Testis (tissue), 2 donors: ENCODE data around the gene SOAT2.
A peak's percentile ranks its signal among the peaks of the same experiment; 100 is the strongest.

Source experiments
- CTCF ChIP-seq, 3 experiments: fragments of 450-650 bp in 2 of 3; fragments of 200-600 bp in 1 of 3; sonication (generic) in 1 of 3; IDR thresholded peaks; one replicate each; pipeline ENCODE4 v1.5.1; 2016 to 2019; ENCODE audit warnings: antibody characterized with exemption in 3 of 3, mild to moderate bottlenecking in 2 of 3, moderate library complexity in 1 of 3
- POLR2A ChIP-seq: fragments of 450-650 bp; IDR thresholded peaks from one replicate; pipeline ENCODE4 v1.6.1; 2017; ENCODE audit warnings: antibody characterized with exemption, mild to moderate bottlenecking, moderate library complexity

GRCh38 chr12:53097564-53098353 lies 5.5 kb upstream of the SOAT2 start, which contains the start of gene IGFBP6:
- TF ChIP-seq CTCF (IDR thresholded peaks at IDR 0.05), result peak in 1 of 3 experiments; percentile 38
- no peak for TF ChIP-seq POLR2A
